GM06990 (cell line): ENCODE measurements around the gene DDX20.

Experiments
- DNase-seq: peaks from one replicate; pipeline ENCODE4 v3.0.0-alpha.2; 2011; ENCODE audit not compliant: insufficient read length; ENCODE audit errors: extremely low read depth
- H3K27me3 ChIP-seq: replicated peaks from 2 replicates; pipeline ENCODE4 v1.6.0; 2011; ENCODE audit warnings: low read length; ENCODE audit not compliant: control insufficient read depth, insufficient read depth
- H3K36me3 ChIP-seq: 2 replicates; pipeline ENCODE4 v1.5.1; 2011; ENCODE audit warnings: low read length; ENCODE audit not compliant: control insufficient read depth, insufficient read depth
- H3K4me3 ChIP-seq: replicated peaks from 2 replicates; pipeline ENCODE4 v1.5.1; 2011; ENCODE audit warnings: low read depth, mild to moderate bottlenecking, control low read depth, low read length
- CTCF ChIP-seq: IDR thresholded peaks from 2 replicates; pipeline ENCODE4 v1.5.1; 2011; ENCODE audit warnings: low read length, control low read depth, mild to moderate bottlenecking, inconsistent platforms; ENCODE audit not compliant: insufficient read depth, poor library complexity, severe bottlenecking

DDX20 gene

GRCh38 chr1:111717450-111717849 is 38.3 kb upstream of the DDX20 start:
- H3K4me3 ChIP-seq, result no peak overlapping the region
- TF ChIP-seq CTCF, result no peak
- DNase-seq, result no peak
- no peaks in the 10 kb centered on the region; the same call in none of the 2 replicates for H3K36me3 ChIP-seq
- no peaks in the 10 kb centered on the region for H3K27me3 ChIP-seq

- no peak for DNase-seq
- H3K27me3 ChIP-seq, result no peaks in the 10 kb centered on the region
- no peaks in the 10 kb centered on the region; the same call in none of the 2 replicates for H3K36me3 ChIP-seq
- no peak for TF ChIP-seq CTCF
- no peak overlapping the region for H3K4me3 ChIP-seq
Measured at GRCh38 chr1:111719135-111719534, 36.6 kb upstream of the DDX20 start.

- H3K4me3 ChIP-seq, result no peak overlapping the region
- DNase-seq, result no peak
- no peaks in the 10 kb centered on the region for H3K27me3 ChIP-seq
- TF ChIP-seq CTCF, result no peak
- H3K36me3 ChIP-seq, result no peaks in the 10 kb centered on the region; the same call in 1 of the 2 replicates
Measured at GRCh38 chr1:111719674-111720132, 36.0 kb upstream of the DDX20 start.

- no peak for DNase-seq
- H3K36me3 ChIP-seq, result no peaks in the 10 kb centered on the region; the same call in 1 of the 2 replicates
- no peak overlapping the region for H3K4me3 ChIP-seq
- no peak for TF ChIP-seq CTCF
- no peaks in the 10 kb centered on the region for H3K27me3 ChIP-seq
Measured at GRCh38 chr1:111720274-111720976, 35.3 kb upstream of the DDX20 start.

- no peaks in the 10 kb centered on the region for H3K27me3 ChIP-seq
- DNase-seq, result no peak
- TF ChIP-seq CTCF, result no peak
- no peak overlapping the region for H3K4me3 ChIP-seq
- no peaks in the 10 kb centered on the region; the same call in 1 of the 2 replicates for H3K36me3 ChIP-seq
Measured at GRCh38 chr1:111720977-111721786, 34.5 kb upstream of the DDX20 start.
